Lower leg skin (tissue), 4 donors: Measurements from ENCODE around the gene DTNB. TPM values are rescaled to one million over a fixed set of nuclear protein-coding genes. Genes with fewer than 3 reads are reported as not detected.

Experiments used
- DNase-seq, 2 donors: peaks; one replicate each; pipeline ENCODE4 v3.0.0-alpha.2; 2019; ENCODE audit warnings: low spot score in 2 of 2
- H3K4me3 ChIP-seq: fragments of 200-600 bp; sonication (generic); 2 replicates; pipeline ENCODE4 v1.5.1; 2017; ENCODE audit warnings: mild to moderate bottlenecking, low read depth; ENCODE audit not compliant: poor library complexity, severe bottlenecking
- POLR2A ChIP-seq, 2 donors: fragments of 450-650 bp; IDR thresholded peaks; one replicate each; pipeline ENCODE4 v1.6.1; 2016 to 2017; ENCODE audit warnings: antibody characterized with exemption in 2 of 2, mild to moderate bottlenecking in 1 of 2, moderate library complexity in 1 of 2
- WGBS, 2 donors: methylation state at CpG; one replicate each; pipeline ENCODE4 v1.1.5; 2018; 5-methylcytosine and 5-hydroxymethylcytosine counted together
- intact Hi-C: fragments of 100-400 bp; cut with DNase I; formaldehyde crosslinking; loops from one replicate; pipeline ENCODE4 v1.15.0; 2023; ENCODE audit warnings: low total_unique reads
- total RNA-seq, 4 donors: library from RNA; depleted of rRNA; stranded (reverse); fragments of >200 nt; gene quantifications; one replicate each; pipeline ENCODE4 v1.1.0, GENCODE V29; 2016
- TF ChIP-seq, protein P1 (sequence below), 3 donors: fragments of 450-650 bp; IDR thresholded peaks; one replicate each; pipeline ENCODE4 v1.5.1; 2016; ENCODE audit warnings: antibody characterized with exemption in 3 of 3, mild to moderate bottlenecking in 3 of 3, moderate library complexity in 2 of 3

The DTNB gene
- total RNA-seq, 4 donors from 2014 or later: 8.8 to 15.2 (median 12.7) TPM

GRCh38 chr2:25592766-25593292 lies 80.5 kb downstream of the DTNB start:
- intact Hi-C loops: no loop called here
- WGBS, 2 donors: 82 to 89% methylated on average over 8 of the region's 8 CpGs
- TF ChIP-seq, protein P1, sequence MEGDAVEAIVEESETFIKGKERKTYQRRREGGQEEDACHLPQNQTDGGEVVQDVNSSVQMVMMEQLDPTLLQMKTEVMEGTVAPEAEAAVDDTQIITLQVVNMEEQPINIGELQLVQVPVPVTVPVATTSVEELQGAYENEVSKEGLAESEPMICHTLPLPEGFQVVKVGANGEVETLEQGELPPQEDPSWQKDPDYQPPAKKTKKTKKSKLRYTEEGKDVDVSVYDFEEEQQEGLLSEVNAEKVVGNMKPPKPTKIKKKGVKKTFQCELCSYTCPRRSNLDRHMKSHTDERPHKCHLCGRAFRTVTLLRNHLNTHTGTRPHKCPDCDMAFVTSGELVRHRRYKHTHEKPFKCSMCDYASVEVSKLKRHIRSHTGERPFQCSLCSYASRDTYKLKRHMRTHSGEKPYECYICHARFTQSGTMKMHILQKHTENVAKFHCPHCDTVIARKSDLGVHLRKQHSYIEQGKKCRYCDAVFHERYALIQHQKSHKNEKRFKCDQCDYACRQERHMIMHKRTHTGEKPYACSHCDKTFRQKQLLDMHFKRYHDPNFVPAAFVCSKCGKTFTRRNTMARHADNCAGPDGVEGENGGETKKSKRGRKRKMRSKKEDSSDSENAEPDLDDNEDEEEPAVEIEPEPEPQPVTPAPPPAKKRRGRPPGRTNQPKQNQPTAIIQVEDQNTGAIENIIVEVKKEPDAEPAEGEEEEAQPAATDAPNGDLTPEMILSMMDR (IDR thresholded peaks at IDR 0.05): no peak
- TF ChIP-seq POLR2A (IDR thresholded peaks at IDR 0.05): no peak
- no peak overlapping the region for H3K4me3 ChIP-seq
- no peak for DNase-seq

DNA sequence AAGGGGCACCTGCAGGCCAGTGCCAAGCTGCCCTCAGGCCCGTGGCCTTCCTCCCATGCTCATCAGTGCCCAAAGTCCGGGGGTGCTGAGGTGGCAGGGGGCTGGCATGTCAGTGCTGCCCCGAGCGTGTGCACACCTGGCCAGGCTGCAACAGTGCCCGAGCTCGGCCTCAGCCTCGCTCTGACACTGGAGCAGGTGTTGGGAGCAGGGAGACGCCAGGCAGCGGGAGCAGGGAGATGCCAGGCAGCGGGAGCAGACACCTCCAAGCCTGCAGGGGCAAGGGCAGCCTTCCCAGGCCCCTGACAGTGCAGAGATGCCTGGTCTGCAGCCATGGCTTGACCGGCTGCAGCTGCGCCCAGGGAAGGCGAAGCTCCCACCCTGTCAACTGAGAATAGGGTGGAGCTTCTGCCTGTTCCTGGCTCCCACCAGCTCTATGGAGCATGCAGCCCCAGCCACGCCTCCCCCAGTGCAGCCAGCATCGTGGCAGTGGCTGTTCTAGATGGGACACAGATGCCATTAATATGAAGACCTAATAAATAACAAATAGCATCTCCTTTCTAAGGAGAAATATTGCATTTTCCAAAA lies 82.4 kb downstream of the DTNB start:
- TF ChIP-seq, protein P1 (IDR thresholded peaks at IDR 0.05): no peak
- no peak for TF ChIP-seq POLR2A (IDR thresholded peaks at IDR 0.05)
- DNase-seq: no peak
- intact Hi-C loops: no loop called here
- no peak overlapping the region for H3K4me3 ChIP-seq
- 70 to 73% methylated on average over 6 to 15 of the region's 15 CpGs for WGBS, 2 donors

- TF ChIP-seq, protein P1 (IDR thresholded peaks at IDR 0.05): no peak
- TF ChIP-seq POLR2A (IDR thresholded peaks at IDR 0.05): no peak
- no peak for DNase-seq
- intact Hi-C loops: no loop called here
- WGBS, 2 donors: 91 to 94% methylated on average over 12 to 13 of the region's 13 CpGs
- H3K4me3 ChIP-seq: no peak overlapping the region
These were observed 83.6 kb downstream of the DTNB start for GRCh38 chr2:25589676-25590205.

GRCh38 chr2:25588576-25588975 lies 84.8 kb downstream of the DTNB start:
- no peak for TF ChIP-seq POLR2A (IDR thresholded peaks at IDR 0.05)
- TF ChIP-seq, protein P1 (IDR thresholded peaks at IDR 0.05): no peak
- no peak overlapping the region for H3K4me3 ChIP-seq
- intact Hi-C loops: no loop called here
- WGBS, 2 donors: 90 to 94% methylated on average over 4 of the region's 4 CpGs
- DNase-seq: no peak

GRCh38 chr2:25587361-25587760 lies 86.0 kb downstream of the DTNB start:
- no peak for DNase-seq
- TF ChIP-seq, protein P1 (IDR thresholded peaks at IDR 0.05): no peak
- TF ChIP-seq POLR2A (IDR thresholded peaks at IDR 0.05): no peak
- 68 to 71% methylated on average over 4 of the region's 4 CpGs for WGBS, 2 donors
- no peak overlapping the region for H3K4me3 ChIP-seq
- intact Hi-C loops: no loop called here
